Muscle of back (tissue), 11 donors: ENCODE measurements around the gene ADAMTS15. TPM values are rescaled to one million over a fixed set of nuclear protein-coding genes. Genes with fewer than 3 reads are reported as not detected.
A peak's percentile ranks its signal among the peaks of the same experiment; 100 is the strongest.

Experiments used
- DNase-seq, 3 donors: peaks; one replicate each; pipeline versions ENCODE4 v3.0.0 to v3.0.0-alpha.2; 2013
- polyA plus RNA-seq, 10 donors: library from polyadenylated mRNA; unstranded; fragments of 120-200 nt; gene quantifications; one replicate each; pipeline ENCODE4 v1.2.1, GENCODE V29; 2013; ENCODE audit not compliant: insufficient read length in 10 of 10

ADAMTS15 gene
- polyA plus RNA-seq, 10 donors, result 16.6 to 28.9 (median 21.3) TPM

DNA sequence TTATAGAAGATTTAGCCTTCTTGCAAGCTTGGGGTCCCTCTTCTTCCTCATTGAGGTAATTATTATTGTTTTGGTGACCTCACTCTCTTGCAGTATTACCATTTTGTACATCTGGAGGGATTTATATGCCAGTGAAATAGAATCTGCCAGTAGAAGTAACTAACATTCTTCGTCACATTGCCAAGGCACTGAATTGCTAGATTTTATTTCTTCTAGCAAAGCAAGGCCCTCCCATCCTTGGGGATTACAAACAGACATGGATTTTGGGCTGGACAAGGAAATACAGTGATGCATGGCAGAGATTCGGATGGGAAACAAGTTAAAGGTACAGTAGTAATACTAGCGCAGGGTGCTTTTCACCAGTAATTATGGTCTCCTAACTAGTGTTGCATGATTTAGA is 7.8 kb downstream of the ADAMTS15 start:
- peak in 1 of 3 donors; percentile 55 for DNase-seq

DNA sequence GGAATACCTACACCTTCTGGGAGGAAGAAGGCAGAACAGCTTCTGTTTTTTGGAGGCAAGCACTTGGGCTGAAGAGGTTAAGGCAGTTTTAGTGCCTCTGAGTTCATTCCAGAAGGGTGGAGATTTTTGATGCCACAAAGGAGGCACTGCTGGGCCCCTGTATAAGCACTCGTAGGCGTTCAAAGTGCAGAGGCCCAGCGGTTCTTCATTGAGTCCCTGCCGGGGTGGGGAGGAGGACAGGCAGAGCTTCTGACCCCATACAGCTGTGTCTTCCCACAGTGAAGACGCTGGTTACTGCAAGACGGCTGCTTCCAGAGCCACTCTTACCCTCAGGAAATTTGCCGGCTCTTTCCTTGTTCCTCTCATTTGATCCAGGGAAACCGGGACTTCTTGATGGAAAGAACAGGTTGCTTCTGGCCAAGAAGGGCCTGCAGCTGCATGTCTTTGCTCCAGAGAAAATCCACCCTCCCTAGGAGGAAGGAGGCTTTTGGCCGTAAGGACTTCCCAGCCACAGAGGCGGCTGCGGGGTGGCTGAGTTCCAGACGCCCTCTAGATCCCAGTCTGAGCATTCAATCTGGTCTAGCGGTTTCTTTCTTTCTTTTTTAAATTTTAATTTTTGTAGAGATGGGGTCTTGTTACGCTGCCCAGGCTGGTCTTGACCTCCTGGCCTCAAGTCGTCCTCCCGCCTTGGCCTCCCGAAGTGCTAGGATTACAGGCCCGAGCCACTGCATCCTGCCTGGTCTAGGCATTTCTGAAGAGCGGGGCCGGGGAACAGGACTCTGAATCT is 9.4 kb downstream of the ADAMTS15 start:
- peak in 1 of 3 donors; percentile 87 for DNase-seq

DNA sequence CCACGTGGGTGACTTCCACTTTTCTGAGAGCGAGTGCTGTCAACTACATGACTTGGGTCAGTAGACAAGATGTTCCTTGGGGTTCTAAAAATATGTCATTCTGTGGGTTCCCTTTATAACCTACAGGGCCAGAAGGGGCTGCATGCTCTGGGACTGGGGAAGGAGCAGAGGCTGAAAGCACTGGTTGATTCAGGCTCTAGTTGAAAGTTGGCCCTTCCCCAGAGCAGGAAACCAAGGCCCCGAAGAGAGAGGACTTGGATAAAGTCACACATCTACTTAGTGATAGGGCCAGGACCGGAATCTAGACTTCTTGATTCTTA is 9.9 kb downstream of the ADAMTS15 start:
- DNase-seq, result no peak

DNA sequence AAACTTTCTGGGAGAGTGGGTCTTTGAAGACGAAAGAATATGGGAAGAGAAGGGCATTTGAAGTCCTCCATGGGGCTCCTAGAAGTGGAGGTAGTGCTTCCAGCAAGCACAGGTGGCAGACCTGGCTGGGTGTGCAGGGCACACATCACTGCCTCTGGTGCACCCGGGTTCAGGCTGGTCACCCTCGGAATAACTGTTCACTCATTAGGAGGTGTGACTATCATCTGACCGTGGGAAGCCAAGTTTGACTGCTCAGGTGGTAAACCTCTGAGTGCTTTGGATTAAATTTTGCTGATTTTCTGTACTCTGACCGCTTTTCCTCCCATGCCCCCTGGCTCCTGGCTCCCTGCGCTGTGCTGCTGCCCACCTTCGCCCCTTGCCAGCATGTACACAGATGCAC is 11.1 kb downstream of the ADAMTS15 start:
- no peak for DNase-seq

DNA sequence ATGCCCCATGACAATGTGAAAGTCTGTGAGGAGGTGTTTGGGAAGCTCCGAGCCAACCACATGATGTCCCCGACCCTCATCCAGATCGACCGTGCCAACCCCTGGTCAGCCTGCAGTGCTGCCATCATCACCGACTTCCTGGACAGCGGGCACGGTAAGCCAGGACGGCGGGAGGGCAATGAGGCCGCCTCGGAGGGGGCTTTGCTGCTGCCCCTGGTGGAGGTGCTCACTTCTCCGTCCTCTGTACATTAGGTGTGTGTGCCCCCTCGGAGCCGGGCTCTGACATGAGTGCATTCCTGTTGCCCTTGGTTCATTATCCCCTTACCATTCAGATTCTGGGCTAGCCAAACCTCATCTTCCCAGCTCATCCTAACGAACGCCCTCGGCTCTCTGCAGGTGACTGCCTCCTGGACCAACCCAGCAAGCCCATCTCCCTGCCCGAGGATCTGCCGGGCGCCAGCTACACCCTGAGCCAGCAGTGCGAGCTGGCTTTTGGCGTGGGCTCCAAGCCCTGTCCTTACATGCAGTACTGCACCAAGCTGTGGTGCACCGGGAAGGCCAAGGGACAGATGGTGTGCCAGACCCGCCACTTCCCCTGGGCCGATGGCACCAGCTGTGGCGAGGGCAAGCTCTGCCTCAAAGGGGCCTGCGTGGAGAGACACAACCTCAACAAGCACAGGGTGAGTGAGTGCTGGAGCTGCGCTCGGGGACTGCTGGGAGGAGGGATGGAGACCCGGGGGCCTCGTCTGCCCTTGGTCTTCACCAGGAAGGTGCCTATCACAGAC is 13.8 kb downstream of the ADAMTS15 start:
- DNase-seq, result no peak

DNA sequence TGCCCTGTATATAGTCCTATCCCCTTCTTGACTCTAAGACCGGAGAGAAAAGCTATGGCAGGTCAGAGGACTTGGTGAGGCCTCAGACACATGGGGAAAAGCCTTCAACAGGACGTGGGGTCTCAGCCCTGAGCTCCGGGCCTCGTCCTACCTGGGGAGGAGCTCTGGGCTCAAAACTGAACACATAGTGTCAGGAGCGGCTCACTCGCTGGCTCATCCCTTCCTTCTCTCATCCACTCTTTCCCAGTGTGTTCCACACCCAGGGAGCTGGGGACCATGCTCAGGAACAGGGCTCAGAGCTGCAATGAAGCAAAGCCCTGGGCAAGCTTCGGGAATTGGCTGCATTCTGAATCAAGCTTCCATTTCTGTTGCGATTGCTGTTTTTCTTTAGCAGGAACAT is 14.5 kb downstream of the ADAMTS15 start:
- no peak for DNase-seq

DNA sequence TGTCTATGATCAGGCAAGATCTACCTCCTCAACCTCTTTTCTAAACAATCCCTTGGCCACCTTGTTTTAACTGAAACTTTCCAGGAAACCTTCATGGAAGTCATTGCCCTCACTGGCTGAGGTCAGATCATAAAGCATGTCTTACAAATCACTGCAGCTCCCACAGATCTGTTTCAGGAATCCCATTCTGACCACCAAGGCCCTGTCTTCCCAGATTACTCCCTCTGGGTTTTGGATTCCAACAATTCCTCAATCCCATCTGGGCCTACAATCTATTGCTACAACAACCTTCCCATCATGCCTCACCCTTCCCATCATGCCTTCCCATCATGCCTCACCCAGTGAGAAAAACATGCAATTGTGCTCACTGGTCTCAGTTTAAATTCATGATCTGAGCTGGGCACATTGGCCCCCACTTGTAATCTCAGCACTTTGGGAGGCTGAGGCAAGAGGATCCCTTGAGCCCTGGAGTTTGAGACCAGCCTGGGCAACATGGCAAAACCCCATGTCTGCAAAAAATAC is 15.9 kb downstream of the ADAMTS15 start:
- no peak for DNase-seq

DNA sequence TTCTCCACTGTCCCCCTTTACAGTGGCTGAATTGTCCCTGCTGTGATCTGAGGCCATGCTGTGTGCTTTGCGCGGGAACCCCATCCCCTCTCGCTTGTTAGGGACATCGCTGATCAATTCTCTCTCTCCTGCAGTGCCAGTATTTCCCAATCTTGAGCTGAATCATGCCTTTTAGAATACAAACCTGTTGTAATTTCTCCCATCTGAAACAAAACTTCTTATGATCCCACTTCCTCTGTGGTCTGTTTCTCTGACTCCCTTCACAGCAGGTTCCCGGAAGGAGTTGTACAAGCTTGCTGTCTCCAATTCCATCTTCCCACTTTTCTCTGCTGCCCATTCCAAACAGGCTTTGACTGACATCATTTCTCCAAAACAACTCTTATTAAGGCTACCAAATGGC is 16.8 kb downstream of the ADAMTS15 start:
- DNase-seq, result no peak

DNA sequence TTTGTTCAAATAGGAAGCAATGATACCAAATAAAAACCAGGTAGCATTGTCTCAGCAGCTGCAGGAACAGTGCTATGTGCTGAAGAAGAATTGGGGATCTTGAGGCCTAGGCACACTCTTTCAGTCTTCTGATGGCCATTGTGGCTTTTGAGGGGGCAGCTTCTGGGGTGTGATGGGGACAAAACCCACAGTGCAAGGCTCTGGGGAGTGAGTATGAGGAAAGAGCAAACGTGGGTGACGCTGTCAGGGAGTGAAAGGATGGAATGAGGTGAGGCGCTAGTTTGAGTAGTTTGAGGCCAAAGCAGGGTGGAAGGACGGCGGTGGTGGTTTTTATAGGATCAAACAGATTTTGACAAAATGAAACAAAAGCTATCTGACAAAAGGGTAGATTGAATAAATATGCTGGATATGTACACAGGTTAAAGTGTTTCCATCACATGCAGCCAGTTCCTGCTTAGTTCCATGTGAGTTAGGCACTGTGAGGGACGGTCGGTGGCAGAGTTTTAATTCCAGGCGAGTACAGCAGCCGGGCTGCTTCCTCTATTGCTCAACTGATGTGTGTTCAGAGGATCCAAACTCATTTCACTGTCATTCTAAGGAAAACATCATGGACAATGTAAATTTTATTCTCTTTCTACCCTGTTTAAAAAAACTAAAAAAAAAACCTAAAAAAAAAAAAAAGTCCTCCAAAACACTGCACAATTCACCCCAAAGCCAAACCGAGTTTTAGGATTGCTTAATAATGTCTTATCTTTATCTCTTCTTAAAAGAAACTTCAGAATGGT is 18.9 kb downstream of the ADAMTS15 start:
- DNase-seq, result no peak

DNA sequence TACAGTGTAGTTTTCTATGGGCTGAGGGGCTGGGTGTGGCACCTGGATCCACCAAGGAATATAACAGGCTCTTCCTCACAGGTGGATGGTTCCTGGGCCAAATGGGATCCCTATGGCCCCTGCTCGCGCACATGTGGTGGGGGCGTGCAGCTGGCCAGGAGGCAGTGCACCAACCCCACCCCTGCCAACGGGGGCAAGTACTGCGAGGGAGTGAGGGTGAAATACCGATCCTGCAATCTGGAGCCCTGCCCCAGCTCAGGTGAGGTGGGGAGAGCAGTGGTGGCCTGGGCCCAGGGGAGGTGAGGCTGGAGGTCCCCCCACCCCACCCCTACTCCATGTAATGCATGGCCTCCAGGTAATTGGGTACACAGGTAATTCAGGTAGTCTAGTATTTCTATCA is 20.7 kb downstream of the ADAMTS15 start:
- no peak for DNase-seq

DNA sequence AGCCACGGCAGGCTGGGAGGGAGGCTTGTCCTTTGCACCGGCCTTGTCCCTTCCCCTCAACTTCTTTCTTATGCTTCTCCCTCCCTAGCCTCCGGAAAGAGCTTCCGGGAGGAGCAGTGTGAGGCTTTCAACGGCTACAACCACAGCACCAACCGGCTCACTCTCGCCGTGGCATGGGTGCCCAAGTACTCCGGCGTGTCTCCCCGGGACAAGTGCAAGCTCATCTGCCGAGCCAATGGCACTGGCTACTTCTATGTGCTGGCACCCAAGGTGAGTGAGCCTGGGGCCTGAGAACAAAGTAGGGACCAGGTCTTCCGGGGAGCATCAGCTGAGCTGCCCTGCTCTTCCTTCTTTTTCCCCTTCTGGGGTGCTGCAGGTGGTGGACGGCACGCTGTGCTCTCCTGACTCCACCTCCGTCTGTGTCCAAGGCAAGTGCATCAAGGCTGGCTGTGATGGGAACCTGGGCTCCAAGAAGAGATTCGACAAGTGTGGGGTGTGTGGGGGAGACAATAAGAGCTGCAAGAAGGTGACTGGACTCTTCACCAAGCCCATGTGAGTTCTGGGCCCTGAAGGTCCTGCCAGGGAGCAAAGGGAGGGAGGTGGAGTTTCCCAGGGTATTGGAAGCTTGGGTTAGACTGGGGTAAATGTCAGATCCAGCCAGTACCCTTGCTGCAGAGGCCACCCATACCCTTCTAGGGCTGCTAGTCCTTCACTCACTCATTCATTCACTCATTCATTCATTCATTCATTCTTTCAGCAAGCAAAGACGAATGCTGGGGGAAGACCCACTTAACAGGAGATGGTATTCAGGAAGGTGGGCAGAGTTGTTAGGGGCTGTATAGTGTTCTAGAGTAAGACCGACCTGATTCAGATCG is 22.6 kb downstream of the ADAMTS15 start:
- no peak for DNase-seq

DNA sequence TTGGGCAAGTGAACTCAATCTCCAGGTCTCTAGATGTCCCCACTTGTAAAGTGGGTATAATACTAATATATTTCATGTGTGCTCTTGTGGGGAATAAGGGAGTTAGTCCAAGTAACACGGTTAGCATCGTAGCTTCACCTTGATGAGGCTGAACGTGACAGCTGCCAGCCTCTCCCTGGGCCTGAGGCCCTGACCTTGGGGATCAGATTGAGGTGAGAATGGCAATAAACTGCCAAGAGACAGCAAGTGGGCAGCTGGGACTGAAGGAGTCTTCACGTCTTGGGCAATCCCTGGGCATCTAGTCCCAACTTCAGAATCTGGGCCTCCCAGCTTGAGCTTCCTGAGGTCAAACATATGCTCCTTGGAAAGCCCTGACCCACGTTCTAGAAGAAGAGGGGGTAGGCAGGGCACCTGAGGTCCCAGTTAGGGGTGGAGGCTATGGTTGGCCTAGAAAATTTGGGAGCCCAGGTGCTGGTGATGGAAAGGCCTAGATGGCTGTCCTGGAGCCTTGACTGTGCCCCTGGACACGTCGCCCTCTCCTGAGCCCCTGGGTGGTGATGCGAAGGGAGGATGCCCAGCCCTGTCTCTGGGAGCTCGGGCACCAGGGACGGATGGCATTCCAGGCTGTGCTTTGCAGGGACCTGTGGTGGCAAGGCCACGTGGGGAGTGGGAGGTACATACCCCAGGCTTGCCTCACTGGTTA is 23.4 kb downstream of the ADAMTS15 start:
- DNase-seq, result no peak

DNA sequence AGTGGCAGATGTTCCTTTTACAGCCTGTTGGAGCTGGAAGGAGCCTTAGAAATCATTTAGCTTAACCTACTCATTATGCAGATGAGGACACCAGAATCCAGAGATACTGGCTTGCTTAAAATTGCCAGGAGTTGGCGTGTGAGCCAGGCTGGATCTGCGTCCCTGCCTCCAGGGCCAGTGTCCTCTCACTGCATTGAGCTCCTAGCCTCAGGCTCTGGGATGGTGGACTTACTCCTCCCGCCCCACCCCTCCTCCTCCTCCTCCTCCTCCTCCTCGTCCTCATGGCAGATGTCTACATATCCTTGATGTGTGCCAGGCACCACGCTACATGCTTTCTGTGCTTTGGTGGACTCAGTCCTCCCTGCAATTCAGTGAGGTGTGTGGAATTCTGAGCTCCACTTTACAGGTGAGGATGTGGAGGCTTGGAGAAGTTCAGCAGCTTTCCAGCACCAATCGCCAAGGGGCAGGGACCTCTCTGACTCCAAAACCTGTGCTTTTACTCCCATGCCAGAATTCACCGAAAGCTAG is 24.1 kb downstream of the ADAMTS15 start:
- no peak for DNase-seq

DNA sequence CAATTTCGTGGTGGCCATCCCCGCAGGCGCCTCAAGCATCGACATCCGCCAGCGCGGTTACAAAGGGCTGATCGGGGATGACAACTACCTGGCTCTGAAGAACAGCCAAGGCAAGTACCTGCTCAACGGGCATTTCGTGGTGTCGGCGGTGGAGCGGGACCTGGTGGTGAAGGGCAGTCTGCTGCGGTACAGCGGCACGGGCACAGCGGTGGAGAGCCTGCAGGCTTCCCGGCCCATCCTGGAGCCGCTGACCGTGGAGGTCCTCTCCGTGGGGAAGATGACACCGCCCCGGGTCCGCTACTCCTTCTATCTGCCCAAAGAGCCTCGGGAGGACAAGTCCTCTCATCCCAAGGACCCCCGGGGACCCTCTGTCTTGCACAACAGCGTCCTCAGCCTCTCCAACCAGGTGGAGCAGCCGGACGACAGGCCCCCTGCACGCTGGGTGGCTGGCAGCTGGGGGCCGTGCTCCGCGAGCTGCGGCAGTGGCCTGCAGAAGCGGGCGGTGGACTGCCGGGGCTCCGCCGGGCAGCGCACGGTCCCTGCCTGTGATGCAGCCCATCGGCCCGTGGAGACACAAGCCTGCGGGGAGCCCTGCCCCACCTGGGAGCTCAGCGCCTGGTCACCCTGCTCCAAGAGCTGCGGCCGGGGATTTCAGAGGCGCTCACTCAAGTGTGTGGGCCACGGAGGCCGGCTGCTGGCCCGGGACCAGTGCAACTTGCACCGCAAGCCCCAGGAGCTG is 24.8 kb downstream of the ADAMTS15 start:
- no peak for DNase-seq

DNA sequence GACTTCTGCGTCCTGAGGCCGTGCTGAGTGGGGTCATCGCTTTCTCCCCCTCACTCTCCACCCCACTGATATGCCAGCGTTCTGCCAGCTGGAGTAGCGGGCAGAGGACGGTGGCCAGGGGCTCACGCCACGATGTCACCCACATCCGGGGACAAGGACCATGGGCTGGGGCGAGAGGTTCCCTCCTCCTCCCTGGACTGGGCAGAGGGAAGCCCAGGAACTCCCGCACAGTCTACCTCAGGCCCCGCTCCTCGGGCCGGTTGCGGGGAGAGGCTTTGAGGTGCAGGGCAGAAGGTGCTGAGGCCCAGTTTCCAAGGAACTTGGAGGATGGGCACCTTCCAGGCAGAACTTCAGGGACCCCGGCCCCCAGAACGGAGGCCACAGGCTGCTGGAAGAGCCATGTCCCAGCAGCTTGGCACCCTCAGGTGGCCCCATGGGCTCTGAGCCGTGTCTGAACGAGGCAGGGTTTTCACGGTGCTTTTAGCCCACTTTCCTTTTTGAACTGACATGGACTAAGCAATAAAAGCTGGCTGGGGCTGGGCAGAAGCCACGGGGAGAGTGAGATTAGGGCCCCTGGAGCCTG is 25.4 kb downstream of the ADAMTS15 start:
- DNase-seq, result no peak

DNA sequence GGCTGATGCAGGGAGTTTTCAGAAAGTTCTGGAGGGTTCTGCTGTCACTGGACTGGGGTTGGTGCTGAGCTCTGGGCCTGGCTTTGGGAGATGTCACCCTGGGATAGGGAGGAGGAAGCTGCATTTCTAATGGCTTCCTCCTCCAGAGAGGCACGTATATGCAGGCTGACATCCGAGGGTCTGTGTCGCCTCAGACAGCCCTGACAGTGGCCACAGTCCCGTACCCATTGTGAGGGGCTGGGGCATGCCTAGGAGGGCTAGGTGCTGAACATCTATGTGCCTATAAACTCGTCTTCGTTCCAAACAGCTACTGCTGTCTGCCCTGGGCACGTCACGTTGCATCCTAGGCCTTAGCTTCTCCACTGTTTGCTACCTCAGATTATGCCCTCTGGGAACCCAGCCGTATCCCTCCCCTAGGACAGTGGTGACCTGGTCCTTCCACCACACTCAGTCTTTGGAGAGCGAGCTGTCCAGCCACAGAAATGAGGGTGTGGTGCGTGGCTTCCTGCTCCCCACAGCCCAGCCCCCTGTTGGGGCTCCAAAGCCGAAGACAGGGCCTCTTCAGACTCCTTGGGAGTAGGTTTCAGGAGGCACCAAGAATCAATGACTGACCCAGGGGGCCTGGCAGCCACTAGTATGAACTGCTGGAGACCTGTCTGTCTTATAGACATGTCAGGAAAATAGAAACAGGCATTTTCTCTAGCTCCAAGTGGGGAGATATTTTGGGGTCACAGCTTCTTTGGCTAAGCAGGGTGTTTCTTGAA is 26.4 kb downstream of the ADAMTS15 start:
- no peak for DNase-seq

DNA sequence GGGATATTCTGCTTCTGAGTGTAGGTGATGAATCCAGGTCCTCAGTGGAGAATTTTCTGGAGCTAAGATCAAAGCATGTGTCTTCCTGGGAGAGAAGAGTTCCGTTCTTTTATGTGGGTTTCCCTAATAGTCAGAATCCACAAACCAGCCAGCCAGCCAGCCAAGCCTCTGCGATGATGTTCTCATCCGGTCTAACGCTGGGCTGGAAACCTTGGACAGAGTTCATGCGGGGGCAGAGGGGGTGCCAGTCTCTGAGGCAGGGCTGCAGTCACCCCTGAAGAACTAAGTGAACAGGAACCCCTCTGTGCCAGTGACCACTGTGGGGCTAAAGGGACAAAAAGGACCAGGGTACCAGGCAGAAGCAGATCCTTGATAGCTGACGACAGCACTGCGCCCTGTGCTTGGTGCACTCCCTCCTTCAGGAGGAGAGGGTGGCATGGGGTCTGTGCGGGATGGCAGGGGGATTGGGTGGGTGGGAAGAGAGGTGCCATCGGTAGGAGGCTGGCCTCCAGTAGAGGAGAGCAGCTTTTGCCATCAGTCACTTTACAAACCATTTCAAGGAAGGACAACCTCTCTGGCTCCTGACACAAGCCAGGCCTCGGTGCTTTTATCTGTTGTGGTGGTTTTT is 27.1 kb downstream of the ADAMTS15 start:
- no peak for DNase-seq
